HepG2 (cell line): ENCODE data around the gene ZWILCH. TPM values are rescaled to one million over a fixed set of nuclear protein-coding genes. Genes with fewer than 3 reads are reported as not detected.

Source experiments
- ATAC-seq: fragments of 200-7000 bp; cut with Tn5 transposase; 3 replicates; pipeline ENCODE4 v1.9.1; 2020; ENCODE audit warnings: mild to moderate bottlenecking, moderate library complexity
- BruUV-seq: library from RNA; stranded (reverse); fragments of 400-500 nt; replicated peaks from 2 replicates; lab custom pipeline; 2021; lab: Mats Ljungman, UMichigan
- CTCF ChIA-PET: fragments of 300-600 bp; formaldehyde crosslinking; extraction: SDS; loops from one replicate; lab custom pipeline; 2021; ENCODE audit warnings: low total read pairs, inconsistent platforms, low intra/inter-chr PET ratio; lab: Yijun Ruan, JAX
- POLR2A ChIA-PET: fragments of 350-600 bp; sonication (Branson Sonifier 250); formaldehyde crosslinking; loops from one replicate; lab custom pipeline; 2020; ENCODE audit warnings: antibody characterized with exemption, inconsistent platforms; lab: Yijun Ruan, JAX
- DNase-seq: peaks from one replicate; pipeline ENCODE4 v3.0.0-alpha.2; 2015; ENCODE audit warnings: low spot score
- FAIRE-seq: peaks from 3 replicates; lab custom pipeline; 2011; peaks lifted over from hg19 to GRCh38; lab: Jason Lieb, UNC
- H2AFZ ChIP-seq: one replicate; pipeline ENCODE4 v1.6.1; 2011; ENCODE audit warnings: low read length, inconsistent platforms
- H3K27ac ChIP-seq: fragments of 300-600 bp; 3 replicates; pipeline ENCODE4 v1.8.0; 2011; ENCODE audit warnings: mixed run types, mild to moderate bottlenecking, mixed read lengths, low read length, inconsistent platforms; ENCODE audit not compliant: insufficient read depth; ENCODE audit errors: extremely low read length
- H3K27me3 ChIP-seq, 2 experiments: fragments of 200-600 bp in 1 of 2; 2 replicates in 1 of 2; 3 replicates in 1 of 2; pipeline versions ENCODE4 v1.6.0 to v1.8.0; 2011; ENCODE audit warnings: low read length in 2 of 2, mild to moderate bottlenecking in 2 of 2, moderate library complexity in 2 of 2, inconsistent platforms in 1 of 2; ENCODE audit not compliant: insufficient read depth in 2 of 2, control insufficient read depth in 1 of 2
- H3K36me3 ChIP-seq, 2 experiments: fragments of 200-600 bp in 1 of 2; replicated peaks in 1 of 2; 2 replicates in 1 of 2; 3 replicates in 1 of 2; pipeline versions ENCODE4 v1.5.1 to v1.8.0; 2011; ENCODE audit warnings: low read length in 2 of 2, inconsistent platforms in 1 of 2; ENCODE audit not compliant: insufficient read depth in 2 of 2, control insufficient read depth in 1 of 2
- H3K4me1 ChIP-seq: 2 replicates; pipeline ENCODE4 v1.5.1; 2012; ENCODE audit warnings: low read length, inconsistent platforms; ENCODE audit not compliant: insufficient read depth
- H3K4me2 ChIP-seq: 2 replicates; pipeline ENCODE4 v1.6.0; 2011; ENCODE audit warnings: low read depth, low read length, inconsistent platforms
- H3K4me3 ChIP-seq, 3 experiments: fragments of 200-600 bp in 1 of 3; sonication (generic), shearing (Covaris generic) in 1 of 3; replicated peaks in 1 of 3; 2 replicates each; pipeline ENCODE4 v1.5.1; 2011 to 2016; ENCODE audit warnings: low read length in 3 of 3, inconsistent platforms in 2 of 3, low read depth in 2 of 3, mild to moderate bottlenecking in 2 of 3, control low read depth in 1 of 3, mixed read lengths in 1 of 3; ENCODE audit not compliant: insufficient read depth in 1 of 3
- H3K79me2 ChIP-seq: one replicate; pipeline ENCODE4 v1.6.1; 2011; ENCODE audit warnings: low read length, inconsistent platforms; ENCODE audit not compliant: insufficient read depth
- H3K9ac ChIP-seq: 2 replicates; pipeline ENCODE4 v1.6.0; 2011; ENCODE audit warnings: mild to moderate bottlenecking, low read depth, low read length, inconsistent platforms; ENCODE audit not compliant: insufficient read depth
- H3K9me3 ChIP-seq: 2 replicates; pipeline ENCODE4 v1.5.1; 2012; ENCODE audit warnings: mild to moderate bottlenecking, low read length
- H4K20me1 ChIP-seq: 2 replicates; pipeline ENCODE4 v1.6.0; 2011; ENCODE audit warnings: inconsistent platforms, mild to moderate bottlenecking, low read length, moderate library complexity; ENCODE audit not compliant: insufficient read depth
- GMEB2 ChIP-seq: IDR thresholded peaks from 2 replicates; pipeline ENCODE4 v1.6.1; 2016; ENCODE audit warnings: missing biosample characterization, missing genetic modification reagents, low read depth
- KLF11 ChIP-seq: IDR thresholded peaks from 2 replicates; pipeline ENCODE4 v1.6.1; 2016; ENCODE audit warnings: missing compliant biosample characterization
- PHB2 ChIP-seq: fragments of 450-650 bp; IDR thresholded peaks from 2 replicates; pipeline ENCODE4 v1.6.1; 2018; ENCODE audit not compliant: partially characterized antibody
- SAFB2 ChIP-seq: sonication (generic); formaldehyde crosslinking; IDR thresholded peaks from 2 replicates; pipeline ENCODE4 v1.5.1; 2020; ENCODE audit warnings: missing genetic modification reagents, low read depth, mild to moderate bottlenecking, borderline replicate concordance
- XBP1 ChIP-seq: sonication (generic); formaldehyde crosslinking; IDR thresholded peaks from 2 replicates; pipeline ENCODE4 v1.5.0; 2020; ENCODE audit warnings: missing genetic modification reagents
- ZFP1 ChIP-seq: IDR thresholded peaks from 2 replicates; pipeline ENCODE4 v1.6.1; 2016
- ZFP36L2 ChIP-seq: sonication (generic); formaldehyde crosslinking; IDR thresholded peaks from 2 replicates; pipeline ENCODE4 v1.4.0; 2020; ENCODE audit warnings: missing genetic modification reagents
- ZFP37 ChIP-seq: sonication (generic); formaldehyde crosslinking; IDR thresholded peaks from 2 replicates; pipeline ENCODE4 v1.4.0; 2020; ENCODE audit warnings: missing genetic modification reagents, borderline replicate concordance
- ZKSCAN1 ChIP-seq: fragments of 150-350 bp; IDR thresholded peaks from 2 replicates; pipeline ENCODE4 v1.6.1; 2014; ENCODE audit warnings: low read length
- WGBS: methylation state at CpG from one replicate; pipeline ENCODE4 v1.1.6; 2017; ENCODE audit warnings: low lambda C conversion rate; 5-methylcytosine and 5-hydroxymethylcytosine counted together
- in situ Hi-C: cut with HindIII; loops from 2 replicates; pipeline ENCODE4 v1.10.0; 2017; ENCODE audit warnings: low pct_unique_long_range_greater_than_20kb; ENCODE audit not compliant: extremely low pct_ligation_motif_present
- intact Hi-C: fragments of 100-400 bp; cut with micrococcal nuclease; formaldehyde crosslinking; loops from one replicate; pipeline ENCODE4 v1.10.0; 2022; ENCODE audit not compliant: unreplicated experiment
- polyA plus RNA-seq, 8 experiments: library from polyadenylated mRNA; depleted of rRNA in 3 of 8; stranded (reverse) in 7 of 8; unstranded in 1 of 8; fragments of >200 nt; fragmentation: Illumina TruSeq in 4 of 8; extraction: Trizol in 4 of 8; gene quantifications; 2 replicates each; pipeline versions ENCODE4 v1.2.1 to v1.2.3, GENCODE V29; 2011 to 2016; ENCODE audit warnings: low read depth in 4 of 8, missing spikeins in 1 of 8, mixed read lengths in 1 of 8; ENCODE audit not compliant: insufficient read depth in 1 of 8
- total RNA-seq, 5 experiments: library from RNA; depleted of rRNA; stranded (reverse); fragments of >200 nt; fragmentation: Illumina TruSeq; extraction: Trizol; gene quantifications; 2 replicates each; pipeline ENCODE4 v1.2.3, GENCODE V29; 2016; ENCODE audit warnings: low read depth in 1 of 5
- TF ChIP-seq, protein P1 (sequence below): sonication (generic); formaldehyde crosslinking; IDR thresholded peaks from 2 replicates; pipeline ENCODE4 v1.5.1; 2020; ENCODE audit warnings: mild to moderate bottlenecking, missing genetic modification reagents, moderate library complexity
- TF ChIP-seq, protein P2 (sequence below): sonication (generic); formaldehyde crosslinking; IDR thresholded peaks from 2 replicates; pipeline ENCODE4 v1.4.0; 2020; ENCODE audit warnings: missing genetic modification reagents, borderline replicate concordance

Gene ZWILCH
- total and polyA plus RNA-seq, 2 of the 13 experiments (the other 11 are each of a cell fraction or from before 2014, with no cell fraction given): 9.5 to 27.8 TPM

GRCh38 chr15:66563566-66564110 lies 58.5 kb downstream of the ZWILCH start:
- ATAC-seq (no peak), FAIRE-seq (no peak), DNase-seq (no peak)
- H4K20me1 ChIP-seq: no peaks in the 10 kb centered on the region
- no peak overlapping the region for H2AFZ ChIP-seq
- in situ Hi-C loops: no loop called here
- CTCF ChIA-PET: no interaction called here
- no peaks in the 10 kb centered on the region for H3K27me3 ChIP-seq
- H3K79me2 ChIP-seq: no peaks in the 10 kb centered on the region
- H3K27ac ChIP-seq: no peak overlapping the region
- H3K4me1 ChIP-seq: peaks cover 31% of the 10 kb centered on the region
- H3K36me3 ChIP-seq: no peaks in the 10 kb centered on the region
- H3K4me3 ChIP-seq: no peak overlapping the region
- no peak overlapping the region for H3K9ac ChIP-seq
- POLR2A ChIA-PET: no interaction called here
- intact Hi-C loops: no loop called here
- no peak overlapping the region for H3K4me2 ChIP-seq
- no TSS peak for BruUV-seq
- no peaks in the 10 kb centered on the region for H3K9me3 ChIP-seq
- 59% methylated on average over 10 of the region's 13 CpGs for WGBS
- TF ChIP-seq ZFP1 (CRISPR knock-in tag): no peak
- no peak for TF ChIP-seq KLF11 (CRISPR knock-in tag)
- TF ChIP-seq ZFP36L2 (CRISPR knock-in tag): no peak
- TF ChIP-seq PHB2: no peak
- TF ChIP-seq GMEB2 (CRISPR knock-in tag): no peak
- no peak for TF ChIP-seq SAFB2 (CRISPR knock-in tag)
- TF ChIP-seq, protein P1, sequence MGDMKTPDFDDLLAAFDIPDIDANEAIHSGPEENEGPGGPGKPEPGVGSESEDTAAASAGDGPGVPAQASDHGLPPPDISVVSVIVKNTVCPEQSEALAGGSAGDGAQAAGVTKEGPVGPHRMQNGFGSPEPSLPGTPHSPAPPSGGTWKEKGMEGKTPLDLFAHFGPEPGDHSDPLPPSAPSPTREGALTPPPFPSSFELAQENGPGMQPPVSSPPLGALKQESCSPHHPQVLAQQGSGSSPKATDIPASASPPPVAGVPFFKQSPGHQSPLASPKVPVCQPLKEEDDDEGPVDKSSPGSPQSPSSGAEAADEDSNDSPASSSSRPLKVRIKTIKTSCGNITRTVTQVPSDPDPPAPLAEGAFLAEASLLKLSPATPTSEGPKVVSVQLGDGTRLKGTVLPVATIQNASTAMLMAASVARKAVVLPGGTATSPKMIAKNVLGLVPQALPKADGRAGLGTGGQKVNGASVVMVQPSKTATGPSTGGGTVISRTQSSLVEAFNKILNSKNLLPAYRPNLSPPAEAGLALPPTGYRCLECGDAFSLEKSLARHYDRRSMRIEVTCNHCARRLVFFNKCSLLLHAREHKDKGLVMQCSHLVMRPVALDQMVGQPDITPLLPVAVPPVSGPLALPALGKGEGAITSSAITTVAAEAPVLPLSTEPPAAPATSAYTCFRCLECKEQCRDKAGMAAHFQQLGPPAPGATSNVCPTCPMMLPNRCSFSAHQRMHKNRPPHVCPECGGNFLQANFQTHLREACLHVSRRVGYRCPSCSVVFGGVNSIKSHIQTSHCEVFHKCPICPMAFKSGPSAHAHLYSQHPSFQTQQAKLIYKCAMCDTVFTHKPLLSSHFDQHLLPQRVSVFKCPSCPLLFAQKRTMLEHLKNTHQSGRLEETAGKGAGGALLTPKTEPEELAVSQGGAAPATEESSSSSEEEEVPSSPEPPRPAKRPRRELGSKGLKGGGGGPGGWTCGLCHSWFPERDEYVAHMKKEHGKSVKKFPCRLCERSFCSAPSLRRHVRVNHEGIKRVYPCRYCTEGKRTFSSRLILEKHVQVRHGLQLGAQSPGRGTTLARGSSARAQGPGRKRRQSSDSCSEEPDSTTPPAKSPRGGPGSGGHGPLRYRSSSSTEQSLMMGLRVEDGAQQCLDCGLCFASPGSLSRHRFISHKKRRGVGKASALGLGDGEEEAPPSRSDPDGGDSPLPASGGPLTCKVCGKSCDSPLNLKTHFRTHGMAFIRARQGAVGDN: no peak
- no peak for TF ChIP-seq ZKSCAN1
- no peak for TF ChIP-seq XBP1 (CRISPR knock-in tag)
- TF ChIP-seq ZFP37 (CRISPR knock-in tag): no peak
- TF ChIP-seq, protein P2, sequence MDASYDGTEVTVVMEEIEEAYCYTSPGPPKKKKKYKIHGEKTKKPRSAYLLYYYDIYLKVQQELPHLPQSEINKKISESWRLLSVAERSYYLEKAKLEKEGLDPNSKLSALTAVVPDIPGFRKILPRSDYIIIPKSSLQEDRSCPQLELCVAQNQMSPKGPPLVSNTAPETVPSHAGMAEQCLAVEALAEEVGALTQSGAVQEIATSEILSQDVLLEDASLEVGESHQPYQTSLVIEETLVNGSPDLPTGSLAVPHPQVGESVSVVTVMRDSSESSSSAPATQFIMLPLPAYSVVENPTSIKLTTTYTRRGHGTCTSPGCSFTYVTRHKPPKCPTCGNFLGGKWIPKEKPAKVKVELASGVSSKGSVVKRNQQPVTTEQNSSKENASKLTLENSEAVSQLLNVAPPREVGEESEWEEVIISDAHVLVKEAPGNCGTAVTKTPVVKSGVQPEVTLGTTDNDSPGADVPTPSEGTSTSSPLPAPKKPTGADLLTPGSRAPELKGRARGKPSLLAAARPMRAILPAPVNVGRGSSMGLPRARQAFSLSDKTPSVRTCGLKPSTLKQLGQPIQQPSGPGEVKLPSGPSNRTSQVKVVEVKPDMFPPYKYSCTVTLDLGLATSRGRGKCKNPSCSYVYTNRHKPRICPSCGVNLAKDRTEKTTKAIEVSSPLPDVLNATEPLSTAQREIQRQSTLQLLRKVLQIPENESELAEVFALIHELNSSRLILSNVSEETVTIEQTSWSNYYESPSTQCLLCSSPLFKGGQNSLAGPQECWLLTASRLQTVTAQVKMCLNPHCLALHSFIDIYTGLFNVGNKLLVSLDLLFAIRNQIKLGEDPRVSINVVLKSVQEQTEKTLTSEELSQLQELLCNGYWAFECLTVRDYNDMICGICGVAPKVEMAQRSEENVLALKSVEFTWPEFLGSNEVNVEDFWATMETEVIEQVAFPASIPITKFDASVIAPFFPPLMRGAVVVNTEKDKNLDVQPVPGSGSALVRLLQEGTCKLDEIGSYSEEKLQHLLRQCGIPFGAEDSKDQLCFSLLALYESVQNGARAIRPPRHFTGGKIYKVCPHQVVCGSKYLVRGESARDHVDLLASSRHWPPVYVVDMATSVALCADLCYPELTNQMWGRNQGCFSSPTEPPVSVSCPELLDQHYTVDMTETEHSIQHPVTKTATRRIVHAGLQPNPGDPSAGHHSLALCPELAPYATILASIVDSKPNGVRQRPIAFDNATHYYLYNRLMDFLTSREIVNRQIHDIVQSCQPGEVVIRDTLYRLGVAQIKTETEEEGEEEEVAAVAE: no peak
